NCI-H526 treated with DMSO at 0.1 percent for 48 hours (cell line): ENCODE data around the gene CACNA1D.

ENCODE experiments used
- DNase-seq: peaks from one replicate; lab custom pipeline; 2025; lab: John Stamatoyannopoulos, UW

CACNA1D gene

DNA sequence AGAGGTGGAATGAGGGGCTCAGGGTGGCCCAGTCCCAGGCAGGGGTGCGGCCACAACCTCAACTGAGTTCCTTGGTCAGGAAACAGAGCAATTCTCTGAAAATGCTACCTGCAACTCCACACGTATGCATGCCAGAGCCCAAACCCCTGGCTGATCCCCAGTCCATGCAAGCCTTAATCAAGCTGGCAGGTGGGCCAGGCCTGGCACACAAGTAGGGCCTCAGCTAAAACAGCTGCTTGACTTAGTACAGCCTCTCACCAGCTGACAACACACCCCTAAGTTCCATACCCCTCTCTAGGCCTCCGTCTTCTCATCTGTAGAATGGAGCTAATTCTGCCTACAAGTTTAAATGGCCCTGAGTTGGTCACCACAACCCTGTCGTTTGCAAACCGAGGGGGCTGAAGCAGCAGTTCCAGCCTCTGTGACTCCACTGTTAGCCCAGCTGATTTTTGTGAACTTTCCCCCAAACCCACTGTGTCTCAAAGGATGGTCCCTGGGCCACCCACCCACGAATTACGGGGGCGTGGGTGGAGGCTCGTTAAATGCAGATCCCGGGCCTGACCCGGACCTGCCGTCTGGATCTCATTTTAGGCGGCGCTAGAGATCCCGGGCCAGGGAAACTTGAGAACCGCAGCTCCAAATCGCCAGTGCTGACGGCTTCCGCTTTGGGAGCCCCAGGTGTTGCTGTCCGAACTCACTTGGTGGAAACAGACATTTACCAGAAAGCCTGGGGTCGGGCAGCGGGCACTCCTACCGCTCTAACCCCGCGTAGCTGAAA lies 350.9 kb downstream of the CACNA1D start:
- DNase-seq, result peak; percentile 33

DNA sequence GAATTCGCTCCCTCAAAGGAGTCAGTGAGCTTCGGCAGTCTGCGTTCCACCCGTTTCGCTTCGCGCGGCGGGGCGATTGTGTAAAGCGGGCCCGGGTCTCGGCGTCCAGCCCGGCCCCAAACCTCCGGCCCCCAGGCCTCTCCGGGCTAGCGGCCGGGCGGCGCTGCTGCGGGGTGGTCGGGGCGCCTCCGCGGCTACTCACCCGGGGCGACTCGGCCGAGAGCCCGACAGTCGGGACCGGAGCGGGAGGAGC lies 351.4 kb downstream of the CACNA1D start:
- DNase-seq, result no peak

DNA sequence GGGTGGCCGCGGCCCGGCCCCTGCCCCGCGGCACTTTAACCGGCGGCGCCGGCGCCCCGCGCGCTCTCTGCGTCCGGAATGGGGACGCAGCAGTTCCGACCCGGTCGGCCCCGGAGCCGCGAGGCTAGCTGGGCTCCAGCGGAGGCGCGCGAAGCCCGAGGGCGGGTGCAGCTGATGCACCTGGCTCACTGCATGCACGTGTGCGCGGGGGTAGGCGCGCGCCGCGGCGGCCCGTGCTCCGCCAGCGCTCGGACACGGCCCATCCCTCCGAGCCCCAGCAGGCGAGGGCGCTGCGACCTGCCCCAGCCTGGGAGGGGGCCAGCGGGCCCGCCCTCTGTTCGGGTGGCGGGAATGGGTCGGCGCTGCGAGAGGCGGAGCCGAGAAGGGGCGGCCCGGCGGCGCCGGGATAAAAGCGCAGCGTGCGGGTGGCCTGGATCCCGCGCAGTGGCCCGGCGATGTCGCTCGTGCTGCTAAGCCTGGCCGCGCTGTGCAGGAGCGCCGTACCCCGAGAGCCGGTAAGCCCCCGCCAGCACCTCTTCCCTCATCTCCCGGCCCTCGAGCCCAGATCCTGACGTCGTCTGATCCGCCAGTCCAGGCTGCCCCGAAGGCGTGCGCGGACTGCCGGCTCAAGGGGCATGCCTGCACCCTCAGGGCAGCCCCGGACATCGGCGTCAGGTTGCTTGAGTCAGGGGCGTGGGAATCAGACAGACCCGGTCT lies 351.9 kb downstream of the CACNA1D start, which contains the start of the genes CHDH and IL17RB:
Gene CHDH (minus strand): TSS at position 286 of the 717 bp plus-strand sequence. CDS start 22,411 bp downstream, outside the sequence.
Gene IL17RB (plus strand): TSS at position 435 of the 717 bp plus-strand sequence. CDS start 21 bp downstream, at position 456.
- DNase-seq, result peak; percentile 72

DNA sequence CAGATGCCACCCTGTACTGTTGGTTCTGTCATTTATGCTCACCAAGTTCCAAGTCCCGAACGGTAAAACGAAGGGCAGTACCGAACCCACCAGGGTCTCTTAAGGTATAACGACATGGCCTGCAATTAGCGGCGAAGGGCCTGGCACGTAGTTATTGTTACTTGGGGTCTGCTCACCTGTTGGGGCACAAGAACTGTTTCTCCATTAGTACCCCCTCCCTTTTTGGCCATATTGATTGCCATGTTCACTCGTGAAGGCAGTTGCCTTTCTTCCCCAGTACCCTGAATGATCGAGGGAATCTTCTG lies 352.4 kb downstream of the CACNA1D start:
- DNase-seq, result no peak

DNA sequence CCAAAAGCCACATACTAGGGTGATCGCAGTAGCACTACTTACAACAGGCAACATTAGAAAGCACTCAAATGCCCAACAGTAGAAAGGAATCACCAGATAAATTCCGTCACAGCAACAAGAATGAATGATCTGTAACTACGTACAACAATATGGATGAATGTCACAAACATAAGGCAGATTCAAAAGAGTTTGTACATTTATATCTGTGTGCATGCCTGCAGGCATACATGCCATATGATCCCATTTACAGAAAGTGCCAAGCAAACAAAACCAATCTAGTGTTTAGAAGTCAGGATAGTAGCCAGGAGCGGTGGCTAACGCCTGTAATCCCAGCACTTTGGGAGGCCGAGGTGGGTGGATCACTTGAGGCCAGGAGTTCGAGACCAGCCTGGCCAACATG lies 355.5 kb downstream of the CACNA1D start:
- no peak for DNase-seq

DNA sequence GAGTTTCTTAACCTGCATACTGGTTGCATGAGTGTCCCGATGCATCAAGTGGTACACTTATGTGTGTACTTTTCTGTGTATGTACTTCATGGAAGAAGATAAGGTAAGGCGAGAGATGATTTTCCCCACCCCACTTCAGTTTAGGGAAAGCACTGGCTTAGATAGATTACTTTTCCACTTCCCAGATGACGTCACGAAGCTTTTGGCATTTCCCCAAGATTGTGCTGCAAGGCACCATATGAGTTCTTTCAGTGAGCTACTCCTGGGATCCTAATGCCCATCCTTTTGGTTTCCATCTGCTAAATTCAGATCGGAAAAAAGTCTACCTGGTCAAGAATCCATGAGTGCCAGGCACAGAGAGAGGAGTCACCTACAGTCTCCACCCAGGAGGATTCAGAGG lies 356.5 kb downstream of the CACNA1D start:
- DNase-seq, result no peak

DNA sequence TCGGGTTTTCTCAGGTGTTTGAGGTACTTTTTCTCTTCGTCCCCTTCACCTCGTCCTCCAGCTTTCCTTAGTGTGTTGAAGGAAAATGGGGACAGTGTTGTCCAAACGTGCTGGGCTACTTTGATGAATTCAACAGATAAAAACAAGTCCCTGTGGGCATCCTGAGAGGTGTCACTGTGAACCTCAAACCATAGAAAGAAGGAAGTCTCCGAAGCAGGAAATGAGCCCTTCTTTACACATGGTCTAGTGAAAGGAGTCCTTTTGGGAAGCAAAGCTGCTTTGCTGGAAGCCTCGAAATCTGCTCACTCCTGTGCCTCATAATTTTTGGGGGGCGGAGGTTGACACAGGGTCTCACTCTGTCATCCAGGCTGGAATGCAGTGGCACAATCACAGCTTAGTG lies 362.6 kb downstream of the CACNA1D start:
- no peak for DNase-seq

DNA sequence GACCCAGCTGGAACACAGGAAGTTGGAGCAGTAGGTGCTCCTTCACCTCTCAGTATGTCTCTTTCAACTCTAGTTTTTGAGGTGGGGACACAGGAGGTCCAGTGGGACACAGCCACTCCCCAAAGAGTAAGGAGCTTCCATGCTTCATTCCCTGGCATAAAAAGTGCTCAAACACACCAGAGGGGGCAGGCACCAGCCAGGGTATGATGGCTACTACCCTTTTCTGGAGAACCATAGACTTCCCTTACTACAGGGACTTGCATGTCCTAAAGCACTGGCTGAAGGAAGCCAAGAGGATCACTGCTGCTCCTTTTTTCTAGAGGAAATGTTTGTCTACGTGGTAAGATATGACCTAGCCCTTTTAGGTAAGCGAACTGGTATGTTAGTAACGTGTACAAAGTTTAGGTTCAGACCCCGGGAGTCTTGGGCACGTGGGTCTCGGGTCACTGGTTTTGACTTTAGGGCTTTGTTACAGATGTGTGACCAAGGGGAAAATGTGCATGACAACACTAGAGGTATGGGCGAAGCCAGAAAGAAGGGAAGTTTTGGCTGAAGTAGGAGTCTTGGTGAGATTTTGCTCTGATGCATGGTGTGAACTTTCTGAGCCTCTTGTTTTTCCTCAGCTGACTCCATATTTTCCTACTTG lies 363.8 kb downstream of the CACNA1D start:
- DNase-seq, result no peak

DNA sequence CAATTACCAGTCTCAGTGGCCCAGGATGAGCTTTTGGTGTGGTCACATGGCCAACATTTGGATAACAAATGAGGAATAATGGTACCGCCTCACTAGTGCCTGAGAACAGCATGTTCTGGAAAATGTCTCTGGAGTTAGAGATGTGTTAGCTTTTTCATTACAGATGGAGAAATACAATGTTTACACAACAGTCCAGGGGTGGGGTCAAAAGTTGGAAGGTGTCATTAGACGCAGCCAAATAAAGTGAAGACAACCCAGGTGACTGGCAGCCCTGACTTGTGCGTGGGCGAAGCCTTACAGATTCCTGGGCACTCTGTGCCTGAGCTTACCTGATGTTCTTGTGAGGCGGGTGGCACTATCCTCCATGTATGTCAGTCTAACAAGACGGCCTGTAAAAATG lies 364.8 kb downstream of the CACNA1D start:
- peak; percentile 70 for DNase-seq

DNA sequence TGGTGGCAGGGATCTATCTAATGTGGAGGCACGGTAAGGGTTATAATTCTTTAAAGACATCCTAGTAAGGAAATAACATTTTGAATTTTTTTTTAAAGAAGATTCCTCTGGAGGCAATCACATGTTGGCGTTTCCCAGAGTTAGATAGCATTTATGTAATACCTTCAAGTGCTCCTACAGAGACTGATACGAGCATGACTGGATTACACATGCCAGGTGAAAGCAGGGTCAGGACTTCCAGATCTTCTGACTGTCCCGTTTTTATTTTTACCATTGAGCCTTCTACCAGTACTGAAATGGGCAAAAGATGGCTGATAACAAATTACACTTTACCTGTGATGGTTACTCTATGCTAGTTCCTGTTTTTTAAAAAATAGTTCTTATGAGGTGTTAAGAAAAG lies 365.8 kb downstream of the CACNA1D start:
- DNase-seq, result no peak

DNA sequence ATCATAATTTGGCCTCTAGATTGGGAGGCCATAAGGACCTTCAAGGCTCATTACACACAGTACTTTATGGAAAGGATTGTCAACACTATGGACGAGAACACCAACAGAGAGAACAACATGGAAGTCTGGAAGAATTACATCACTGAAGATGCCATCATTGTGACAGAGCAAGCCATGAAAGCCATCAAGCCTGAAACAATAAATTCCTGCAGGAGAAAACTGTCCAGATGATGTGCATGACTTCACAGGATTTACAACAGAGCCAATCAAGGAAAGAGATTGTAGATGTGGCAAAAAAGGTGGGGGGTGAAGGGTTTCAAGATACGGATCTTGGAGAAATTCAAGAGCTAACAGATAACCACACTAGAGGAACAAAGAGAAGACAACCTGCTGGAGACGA lies 367.8 kb downstream of the CACNA1D start:
- no peak for DNase-seq

DNA sequence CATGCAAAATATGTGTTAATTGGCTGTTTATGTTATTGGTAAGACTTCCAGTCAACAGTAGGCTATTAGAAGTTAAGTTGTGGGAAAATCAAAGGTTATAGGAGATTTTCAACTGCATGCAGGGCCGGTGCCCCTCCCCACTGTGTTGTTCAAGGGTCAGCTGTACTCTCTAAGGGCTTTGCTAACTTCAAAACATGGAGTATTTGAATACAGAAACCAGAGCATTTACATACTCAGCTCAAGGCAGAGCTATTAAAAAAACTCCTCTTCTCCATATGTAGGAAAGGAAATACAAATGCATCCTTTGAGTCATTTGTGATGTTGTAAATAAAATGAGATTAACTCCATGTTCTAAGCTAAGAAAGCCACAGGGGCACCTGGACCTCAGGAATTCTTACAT lies 368.7 kb downstream of the CACNA1D start:
- peak; percentile 84 for DNase-seq
